Activated CD4-positive, alpha-beta T cell treated with anti-CD3 and anti-CD28 coated beads for 36 hours (primary cell): Measurements from ENCODE around the gene TLE5. TPM values are rescaled to one million over a fixed set of nuclear protein-coding genes. Genes with fewer than 3 reads are reported as not detected.

ENCODE experiments used
- ATAC-seq: fragments of 200-7000 bp; cut with Tn5 transposase; one replicate; pipeline ENCODE4 v1.10.0; 2021; ENCODE audit warnings: mild to moderate bottlenecking, moderate library complexity
- CTCF ChIA-PET: fragments of 350-600 bp; sonication (Branson Sonifier 250); formaldehyde crosslinking; loops from one replicate; lab custom pipeline; 2021; ENCODE audit warnings: antibody characterized with exemption; lab: Charles Lee
- POLR2A ChIA-PET: fragments of 350-600 bp; sonication (Branson Sonifier 250); formaldehyde crosslinking; loops from one replicate; lab custom pipeline; 2021; ENCODE audit warnings: antibody characterized with exemption, inconsistent platforms; lab: Charles Lee
- DNase-seq: peaks from one replicate; pipeline ENCODE4 v3.0.0-alpha.2; 2020
- H3K27ac Mint-ChIP-seq: one replicate; pipeline ENCODE4 v1.8.0; 2021; ENCODE audit warnings: mixed read lengths
- H3K27me3 Mint-ChIP-seq: one replicate; pipeline ENCODE4 v1.8.0; 2021; ENCODE audit warnings: mixed read lengths
- H3K36me3 Mint-ChIP-seq: one replicate; pipeline ENCODE4 v1.8.0; 2021; ENCODE audit warnings: low read depth, mixed read lengths
- H3K4me1 Mint-ChIP-seq: one replicate; pipeline ENCODE4 v1.8.0; 2021; ENCODE audit warnings: mixed read lengths
- H3K4me3 Mint-ChIP-seq: one replicate; pipeline ENCODE4 v1.8.0; 2021; ENCODE audit warnings: mild to moderate bottlenecking, moderate library complexity, mixed read lengths
- H3K9me3 Mint-ChIP-seq: one replicate; pipeline ENCODE4 v1.8.0; 2021; ENCODE audit warnings: low read depth, mixed read lengths
- intact Hi-C, 2 experiments: fragments of 100-400 bp; cut with DNase I in 1 of 2; cut with micrococcal nuclease in 1 of 2; formaldehyde crosslinking; loops; one replicate each; pipeline versions ENCODE4 v1.14.2 to v1.15.1; 2022 to 2024; cut with DNase I, micrococcal nuclease
- total RNA-seq, 2 experiments: library from RNA; stranded (reverse); gene quantifications; one replicate each; pipeline ENCODE4 v1.2.3, GENCODE V29; 2021

Gene TLE5
- total RNA-seq, 2 experiments from 2014 or later = 349 to 533 TPM

DNA sequence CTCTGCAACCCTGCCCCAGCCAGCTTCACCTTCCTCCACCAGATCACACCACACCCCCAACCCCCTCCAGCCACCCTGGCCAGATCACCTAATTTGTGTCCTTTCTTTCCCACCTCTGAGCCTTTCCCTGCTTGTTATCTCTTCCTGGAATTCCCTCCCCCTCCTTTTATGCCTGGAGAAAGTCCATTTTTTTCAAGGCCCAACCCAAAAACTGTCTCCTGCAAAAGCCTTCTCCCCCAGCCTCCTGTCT is 28.0 kb downstream of the TLE5 start:
- peaks cover 20% of the 10 kb centered on the region for H3K4me1 Mint-ChIP-seq
- CTCF ChIA-PET = no interaction called here
- intact Hi-C loops = loop anchor here in 1 of 2 experiments (2.0 kb wide), 1 partner anchor 466 kb away; the partner anchor contains the start of gene DOHH
- H3K27me3 Mint-ChIP-seq = peaks cover 3% of the 10 kb centered on the region
- no peaks in the 10 kb centered on the region for H3K9me3 Mint-ChIP-seq
- no peak overlapping the region for H3K27ac Mint-ChIP-seq
- DNase-seq (no peak), ATAC-seq (no peak)
- peak overlapping the region; percentile 83 for H3K4me3 Mint-ChIP-seq
- H3K36me3 Mint-ChIP-seq = no peaks in the 10 kb centered on the region
- POLR2A ChIA-PET = no interaction called here

DNA sequence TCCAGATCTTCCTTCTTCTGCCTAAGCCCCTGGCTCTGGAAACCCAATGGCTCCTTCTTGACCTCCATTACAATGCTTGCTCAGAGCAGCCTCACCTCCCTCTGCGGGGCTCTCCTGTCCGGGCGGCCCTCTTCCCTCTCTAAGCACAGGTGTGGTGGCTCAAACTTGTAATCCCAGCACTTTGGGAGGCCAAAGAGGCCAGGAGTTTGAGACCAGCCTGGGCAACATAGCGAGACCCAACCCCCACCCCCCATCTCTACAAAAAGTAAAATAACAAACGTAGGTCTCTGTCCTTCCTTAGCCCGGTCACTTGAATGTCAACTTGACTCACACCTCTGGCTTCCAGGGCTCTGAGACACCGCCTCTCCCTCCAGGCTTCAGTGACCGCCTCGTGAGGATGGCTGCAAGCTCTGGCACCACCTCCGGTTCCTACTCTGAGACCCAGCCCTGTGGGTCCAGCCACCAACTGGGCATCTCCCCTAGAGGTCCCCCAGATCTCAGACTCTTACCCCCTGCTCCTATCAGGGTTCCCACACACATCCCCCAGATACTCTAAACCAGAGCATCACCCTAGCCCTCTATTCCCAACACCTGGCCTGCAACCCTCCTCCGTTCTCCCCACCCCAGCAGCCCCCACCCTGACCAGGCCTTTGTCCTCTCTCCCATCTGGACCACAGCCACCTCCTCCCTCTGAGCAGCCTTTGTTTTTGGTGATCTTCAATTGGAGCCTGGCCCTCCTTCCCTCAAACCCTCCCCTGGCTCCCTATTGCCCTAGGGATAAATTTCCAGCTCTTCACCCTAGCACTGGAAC is 28.5 kb downstream of the TLE5 start:
- DNase-seq = no peak
- Mint-ChIP-seq H3K27ac (no peak overlapping the region), H3K36me3 (no peaks in the 10 kb centered on the region), H3K27me3 (peaks cover 3% of the 10 kb centered on the region), H3K9me3 (no peaks in the 10 kb centered on the region), H3K4me3 (no peak overlapping the region), H3K4me1 (peaks cover 20% of the 10 kb centered on the region)
- ChIA-PET CTCF (no interaction called here), POLR2A (no interaction called here)
- intact Hi-C loops = loop anchor here in 1 of 2 experiments (2.0 kb wide), 1 partner anchor 467 kb away; the partner anchor contains the start of gene DOHH
- ATAC-seq = no peak

DNA sequence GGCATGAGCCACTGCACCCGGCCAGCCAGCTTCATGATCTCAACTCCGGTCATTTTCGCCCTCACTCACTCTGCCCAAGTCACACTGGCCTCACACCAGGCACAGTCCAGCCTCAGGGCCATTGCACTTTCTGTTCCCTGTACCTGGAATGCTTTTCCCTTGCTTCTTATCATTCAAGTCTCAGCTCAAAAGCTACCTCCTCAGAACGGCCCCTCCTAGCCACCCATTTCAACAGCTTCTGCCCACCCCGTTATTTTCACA is 30.8 kb downstream of the TLE5 start:
- Mint-ChIP-seq H3K36me3 (no peaks in the 10 kb centered on the region), H3K27me3 (peaks cover 8% of the 10 kb centered on the region), H3K4me1 (peaks cover 22% of the 10 kb centered on the region), H3K4me3 (no peak overlapping the region), H3K27ac (no peak overlapping the region), H3K9me3 (no peaks in the 10 kb centered on the region)
- no peak for DNase-seq
- ATAC-seq = no peak
- CTCF ChIA-PET = interaction anchor here (1.0 kb wide), 1 partner anchor 23 kb away, joined by 3 read pairs; no protein-coding TSS in a partner anchor
- POLR2A ChIA-PET = no interaction called here
- intact Hi-C loops = no loop called here

DNA sequence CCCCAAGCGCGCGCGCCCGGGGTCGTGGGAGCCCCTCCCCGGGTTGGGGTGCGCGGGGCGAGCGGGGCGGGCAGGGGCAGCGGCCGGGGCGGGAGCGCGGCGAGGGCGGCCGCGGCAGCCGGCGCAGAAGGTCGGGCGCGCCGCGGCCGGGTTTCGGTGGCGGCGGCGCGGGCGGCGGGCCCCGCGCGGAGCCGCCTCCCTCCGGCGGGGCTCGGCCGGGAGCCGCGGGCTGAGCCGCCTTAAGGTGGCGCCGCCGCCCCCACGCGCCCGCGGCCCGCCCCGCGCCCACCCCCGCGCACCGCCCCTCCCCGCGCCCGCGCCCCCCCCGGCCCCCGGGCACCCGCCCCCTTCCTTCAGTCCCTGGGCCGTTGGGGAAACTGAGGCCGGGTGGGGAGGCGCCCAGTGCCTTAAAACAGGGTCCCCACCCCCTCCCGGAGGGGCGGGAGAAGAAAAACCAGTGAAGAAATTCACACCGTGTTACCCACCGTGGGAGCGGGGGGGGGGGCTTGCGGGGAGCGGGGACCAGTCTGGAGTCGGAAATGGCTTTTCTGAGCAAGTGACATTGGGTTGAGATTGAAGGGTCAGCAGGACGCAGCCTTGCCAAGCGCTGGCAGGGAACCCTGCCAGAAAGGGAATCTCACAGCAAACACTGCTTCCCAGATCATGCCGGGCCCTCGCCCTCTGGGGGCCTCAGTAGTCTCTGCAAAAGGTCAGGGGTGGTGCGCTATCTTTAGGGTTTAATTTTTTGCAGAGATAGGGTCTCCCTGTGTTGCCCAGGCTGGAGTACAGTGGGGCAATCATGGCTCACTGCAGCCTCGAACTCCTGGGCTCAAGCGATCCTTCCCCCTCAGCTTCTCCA is 33.0 kb downstream of the TLE5 start, which contains the start of gene TLE2:
TSS of gene TLE2 (minus strand) at position 216 of the 859 bp plus-strand sequence. CDS start 376 bp downstream, outside the sequence.
- intact Hi-C loops = no loop called here
- ChIA-PET CTCF (no interaction called here), POLR2A (no interaction called here)
- Mint-ChIP-seq H3K27me3 (peaks cover 10% of the 10 kb centered on the region), H3K27ac (no peak within 1 kb of the TSS), H3K4me1 (peaks cover 22% of the 10 kb centered on the region), H3K4me3 (peak within 1 kb of the TSS; percentile 56), H3K9me3 (no peaks in the 10 kb centered on the region), H3K36me3 (no peaks in the 10 kb centered on the region)
- no peak for ATAC-seq
- DNase-seq = no peak

DNA sequence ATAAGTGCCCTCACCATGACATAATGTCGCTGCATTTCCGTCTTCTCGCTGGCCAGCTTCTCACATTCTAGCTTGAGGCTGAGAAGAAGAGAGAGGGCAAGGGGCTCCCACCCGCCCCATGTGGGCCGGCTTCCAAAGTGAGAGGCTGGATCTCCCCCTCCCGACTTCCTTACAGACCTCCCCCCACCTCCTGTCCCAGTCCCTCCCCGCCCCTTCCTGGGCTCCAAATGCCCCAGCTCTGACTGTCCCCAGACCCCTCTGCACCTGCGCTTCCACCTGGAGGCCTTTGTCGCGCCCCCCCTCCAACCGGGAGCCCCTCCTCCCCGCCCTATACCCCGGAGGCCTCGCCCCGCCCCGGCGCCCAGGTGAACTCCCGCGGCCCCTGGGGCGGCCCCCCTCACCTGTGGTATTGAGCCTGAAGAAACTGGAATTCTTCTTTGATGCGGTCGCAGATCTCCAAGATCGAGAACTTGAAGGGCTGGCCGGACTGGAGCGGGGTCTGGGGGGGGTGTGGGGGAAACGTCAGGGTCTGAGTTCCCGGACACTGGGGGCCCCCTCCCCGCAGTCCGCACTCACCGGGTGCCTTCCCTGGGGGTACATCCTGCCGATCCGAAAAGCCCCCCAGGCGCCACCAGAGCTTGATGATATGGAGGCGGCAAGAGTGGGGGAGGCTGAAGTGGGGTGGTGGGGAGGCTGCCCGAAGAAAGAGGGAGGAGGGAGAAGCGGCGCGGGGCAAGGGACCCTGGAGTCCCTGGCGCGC is 33.8 kb downstream of the TLE5 start:
- Mint-ChIP-seq H3K27ac (no peak overlapping the region), H3K4me3 (peak overlapping the region; percentile 51), H3K27me3 (peaks cover 10% of the 10 kb centered on the region), H3K9me3 (no peaks in the 10 kb centered on the region), H3K4me1 (peaks cover 25% of the 10 kb centered on the region), H3K36me3 (no peaks in the 10 kb centered on the region)
- ChIA-PET CTCF (no interaction called here), POLR2A (no interaction called here)
- DNase-seq (no peak), ATAC-seq (no peak)
- intact Hi-C loops = no loop called here

DNA sequence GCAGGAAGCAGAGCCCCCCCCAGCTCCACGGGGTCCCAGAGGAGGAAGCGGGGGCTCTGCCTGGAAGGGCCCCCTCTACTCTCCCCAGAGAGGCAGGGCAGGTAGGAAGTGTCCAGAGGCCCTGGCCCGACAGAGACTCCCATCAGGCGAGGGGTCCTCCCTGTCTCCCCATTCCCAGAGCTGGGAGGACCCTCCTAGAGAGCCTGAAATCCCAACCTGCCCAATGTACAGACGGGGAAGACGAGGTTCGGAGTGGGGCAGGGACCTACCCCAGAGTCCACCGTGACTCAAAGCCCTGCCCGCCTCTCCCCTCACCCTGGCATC is 34.4 kb downstream of the TLE5 start:
- Mint-ChIP-seq H3K27ac (no peak overlapping the region), H3K27me3 (peaks cover 10% of the 10 kb centered on the region), H3K4me3 (peak overlapping the region; percentile 51), H3K9me3 (no peaks in the 10 kb centered on the region), H3K36me3 (no peaks in the 10 kb centered on the region), H3K4me1 (peaks cover 29% of the 10 kb centered on the region)
- ATAC-seq = no peak
- ChIA-PET POLR2A (no interaction called here), CTCF (no interaction called here)
- intact Hi-C loops = no loop called here
- no peak for DNase-seq

DNA sequence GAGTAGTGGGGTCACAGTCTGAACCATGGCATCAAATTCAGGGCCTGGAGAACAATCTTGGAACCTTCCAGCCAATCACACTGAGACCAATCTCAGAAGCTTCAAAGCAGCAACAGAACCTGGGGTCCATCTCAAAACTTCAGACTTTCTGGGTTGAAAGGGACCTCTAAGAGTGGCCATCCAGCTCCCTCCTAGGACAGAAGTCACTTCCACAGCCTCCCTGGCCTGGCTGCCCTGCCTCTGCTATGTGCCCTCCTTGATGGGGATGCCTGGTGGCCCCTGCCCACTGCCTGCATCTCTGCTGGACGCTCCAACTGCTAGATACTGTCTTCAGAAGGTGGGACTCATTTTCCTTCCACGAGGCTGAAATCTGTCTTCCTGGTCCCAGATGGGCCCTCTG is 35.0 kb downstream of the TLE5 start:
- Mint-ChIP-seq H3K9me3 (no peaks in the 10 kb centered on the region), H3K4me1 (peaks cover 35% of the 10 kb centered on the region), H3K36me3 (no peaks in the 10 kb centered on the region), H3K27me3 (peaks cover 10% of the 10 kb centered on the region), H3K27ac (no peak overlapping the region), H3K4me3 (peak overlapping the region; percentile 51)
- ATAC-seq = no peak
- ChIA-PET POLR2A (no interaction called here), CTCF (no interaction called here)
- DNase-seq = no peak
- intact Hi-C loops = no loop called here

DNA sequence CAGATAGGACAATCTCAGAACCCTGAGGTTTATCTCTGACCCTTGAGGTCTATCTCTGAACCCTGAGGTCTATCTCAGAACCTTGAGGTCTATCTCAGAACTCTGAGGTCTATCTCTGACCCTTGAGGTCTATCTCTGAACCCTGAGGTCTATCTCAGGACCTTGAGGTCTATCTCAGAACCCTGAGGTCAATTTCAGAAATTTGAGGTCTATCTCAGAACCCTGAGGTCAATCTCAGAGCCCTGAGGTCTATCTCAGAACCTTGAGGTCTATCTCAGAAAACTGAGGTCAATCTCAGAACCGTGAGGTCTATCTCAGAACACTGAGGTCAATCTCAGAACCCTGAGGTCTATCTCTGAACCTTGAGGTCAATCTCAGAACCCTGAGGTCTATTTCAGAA is 35.5 kb downstream of the TLE5 start:
- ChIA-PET CTCF (no interaction called here), POLR2A (no interaction called here)
- H3K27ac Mint-ChIP-seq = no peak overlapping the region
- intact Hi-C loops = no loop called here
- no peak overlapping the region for H3K4me3 Mint-ChIP-seq
- DNase-seq = no peak
- no peak for ATAC-seq
- no peaks in the 10 kb centered on the region for H3K9me3 Mint-ChIP-seq
- no peaks in the 10 kb centered on the region for H3K36me3 Mint-ChIP-seq
- peaks cover 35% of the 10 kb centered on the region for H3K4me1 Mint-ChIP-seq
- peaks cover 10% of the 10 kb centered on the region for H3K27me3 Mint-ChIP-seq

DNA sequence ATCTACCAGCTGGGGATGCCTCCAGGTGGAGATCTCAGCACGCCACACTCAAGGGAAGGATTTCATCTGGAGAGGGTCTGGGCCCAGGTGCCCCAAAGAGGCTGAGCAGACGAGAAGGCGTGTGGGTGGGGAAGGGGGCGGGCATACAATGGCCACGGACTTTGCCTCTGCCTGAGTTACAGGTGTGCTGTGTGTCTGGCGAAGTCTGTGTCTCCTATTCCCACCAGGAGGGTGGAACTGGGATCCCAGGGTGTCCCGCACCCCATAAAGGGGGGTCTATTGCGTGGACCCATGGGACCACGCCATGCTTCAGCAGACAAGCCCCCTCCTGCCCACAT is 36.8 kb downstream of the TLE5 start:
- Mint-ChIP-seq H3K4me3 (no peak overlapping the region), H3K9me3 (no peaks in the 10 kb centered on the region), H3K36me3 (no peaks in the 10 kb centered on the region), H3K27ac (no peak overlapping the region), H3K4me1 (peaks cover 35% of the 10 kb centered on the region), H3K27me3 (peaks cover 10% of the 10 kb centered on the region)
- CTCF ChIA-PET = interaction anchor here (0.8 kb wide), 1 partner anchor 11 kb away, joined by 3 read pairs; no protein-coding TSS in a partner anchor
- intact Hi-C loops = no loop called here
- POLR2A ChIA-PET = no interaction called here
- ATAC-seq (no peak), DNase-seq (no peak)

DNA sequence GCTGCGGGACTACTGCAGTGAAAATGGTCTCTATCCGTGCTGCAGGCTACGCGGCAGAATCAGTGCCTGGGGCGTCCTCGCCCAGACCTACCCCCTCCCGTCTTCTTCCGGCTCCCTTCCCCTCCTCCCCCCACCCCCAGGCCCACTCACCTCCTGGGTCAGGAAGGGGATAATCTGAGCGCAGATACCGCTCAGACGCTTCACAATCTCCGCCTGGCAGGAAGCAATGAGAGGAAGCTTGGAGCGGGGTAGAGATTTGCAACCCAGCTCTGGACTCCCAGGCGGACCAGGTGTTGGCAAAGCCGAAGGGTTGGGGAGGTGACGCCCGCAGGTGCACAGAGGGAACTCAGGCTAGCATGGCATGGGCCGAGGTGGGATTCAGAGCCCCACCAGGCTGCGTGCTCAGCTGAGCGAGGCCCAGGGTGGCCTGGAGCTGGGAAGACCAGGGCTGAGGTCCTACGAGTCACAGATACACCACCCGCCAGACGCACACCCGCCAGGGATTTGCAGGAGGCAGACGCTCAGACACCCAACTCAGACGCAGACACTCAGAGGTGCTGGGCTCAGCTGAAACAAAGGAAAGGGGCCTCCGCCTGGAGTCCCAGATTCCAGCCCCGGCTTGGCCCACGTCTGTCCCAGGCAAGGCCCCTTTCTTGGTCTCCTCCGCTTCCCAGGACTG is 37.3 kb downstream of the TLE5 start:
- intact Hi-C loops = no loop called here
- POLR2A ChIA-PET = interaction anchor here (1.0 kb wide), 1 partner anchor 11 kb away, joined by 7 read pairs; no protein-coding TSS in a partner anchor
- Mint-ChIP-seq H3K4me1 (peaks cover 32% of the 10 kb centered on the region), H3K4me3 (peak overlapping the region; percentile 48), H3K27ac (peak overlapping the region; percentile 65), H3K27me3 (peaks cover 8% of the 10 kb centered on the region), H3K9me3 (no peaks in the 10 kb centered on the region), H3K36me3 (no peaks in the 10 kb centered on the region)
- DNase-seq (peak; percentile 41), ATAC-seq (peak; percentile 42)
- CTCF ChIA-PET = interaction anchor here (0.7 to 1.4 kb wide), 4 partner anchors 11 to 516 kb away, joined by 3 read pairs; no protein-coding TSS in a partner anchor

DNA sequence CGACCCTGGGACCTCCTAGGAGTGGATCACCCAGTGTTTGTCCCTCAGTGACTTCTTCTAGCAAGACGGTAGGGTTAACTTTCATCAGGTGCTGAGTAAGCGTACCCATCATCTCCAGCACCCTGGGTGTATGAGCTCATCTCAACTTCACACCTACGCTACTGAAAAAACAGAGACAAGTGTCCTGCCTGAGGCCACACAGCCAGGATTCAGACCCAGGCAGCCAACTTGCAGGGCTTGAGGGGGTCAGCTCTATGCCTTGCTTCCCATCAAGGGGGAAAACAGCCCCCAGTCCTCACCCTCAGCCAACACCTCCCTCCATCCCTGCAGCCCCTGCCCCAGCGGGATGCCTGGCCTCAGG is 37.8 kb downstream of the TLE5 start:
- H3K9me3 Mint-ChIP-seq = no peaks in the 10 kb centered on the region
- H3K27ac Mint-ChIP-seq = peak overlapping the region; percentile 65
- CTCF ChIA-PET = interaction anchor here (0.7 to 1.4 kb wide), 4 partner anchors 12 to 516 kb away, joined by 3 read pairs; no protein-coding TSS in a partner anchor
- H3K4me3 Mint-ChIP-seq = peak overlapping the region; percentile 48
- intact Hi-C loops = no loop called here
- POLR2A ChIA-PET = interaction anchor here (1.0 kb wide), 1 partner anchor 12 kb away, joined by 7 read pairs; no protein-coding TSS in a partner anchor
- H3K27me3 Mint-ChIP-seq = peaks cover 7% of the 10 kb centered on the region
- ATAC-seq (peak; percentile 92), DNase-seq (peak; percentile 63)
- H3K36me3 Mint-ChIP-seq = no peaks in the 10 kb centered on the region
- H3K4me1 Mint-ChIP-seq = peaks cover 30% of the 10 kb centered on the region
